HepG2 (cell line): ENCODE data around the gene HNRNPA1. TPM values are rescaled to one million over a fixed set of nuclear protein-coding genes. Genes with fewer than 3 reads are reported as not detected.

Source experiments
- DDIT3 ChIP-seq: sonication (generic); formaldehyde crosslinking; IDR thresholded peaks from 2 replicates; pipeline ENCODE4 v1.4.0; 2020; ENCODE audit warnings: mild to moderate bottlenecking, missing genetic modification reagents
- HOXA5 ChIP-seq: sonication (generic); formaldehyde crosslinking; IDR thresholded peaks from 2 replicates; pipeline ENCODE4 v1.4.0; 2020; ENCODE audit warnings: missing genetic modification reagents
- KDM5A ChIP-seq: fragments of 200-600 bp; sonication (generic); IDR thresholded peaks from 2 replicates; pipeline ENCODE4 v1.7.0; 2018; ENCODE audit warnings: antibody characterized with exemption, mild to moderate bottlenecking, low read length, borderline replicate concordance
- RARG ChIP-seq: sonication (generic); formaldehyde crosslinking; IDR thresholded peaks from 2 replicates; pipeline ENCODE4 v1.4.0; 2020; ENCODE audit warnings: low read depth, mild to moderate bottlenecking, missing genetic modification reagents
- SRSF4 ChIP-seq: fragments of 200-400 bp; formaldehyde crosslinking; IDR thresholded peaks from one replicate; pipeline ENCODE4 v1.6.1; 2018; ENCODE audit warnings: mild to moderate bottlenecking, low read depth, low read length, moderate library complexity; ENCODE audit not compliant: poor library complexity, severe bottlenecking
- TCF12 ChIP-seq, 2 experiments: fragments of 450-650 bp in 1 of 2; sonication (generic) in 1 of 2; formaldehyde crosslinking in 1 of 2; IDR thresholded peaks; 2 replicates each; pipeline versions ENCODE4 v1.6.1 to v1.8.0; 2017 to 2022; ENCODE audit warnings: antibody characterized with exemption in 1 of 2, mild to moderate bottlenecking in 1 of 2, missing genetic modification reagents in 1 of 2, moderate library complexity in 1 of 2
- U2AF1 ChIP-seq: fragments of 200-400 bp; formaldehyde crosslinking; optimal IDR thresholded peaks from 2 replicates; pipeline ENCODE3; 2017; ENCODE audit warnings: mild to moderate bottlenecking, low read depth, low read length
- ZNF138 ChIP-seq: sonication (generic); formaldehyde crosslinking; IDR thresholded peaks from 2 replicates; pipeline ENCODE4 v1.5.0; 2020; ENCODE audit warnings: mild to moderate bottlenecking, low read depth, missing genetic modification reagents
- ZNF343 ChIP-seq: sonication (generic); formaldehyde crosslinking; IDR thresholded peaks from 2 replicates; pipeline ENCODE4 v1.4.0; 2020; ENCODE audit warnings: mild to moderate bottlenecking, missing genetic modification reagents
- ZNF713 ChIP-seq: sonication (generic); formaldehyde crosslinking; IDR thresholded peaks from 2 replicates; pipeline ENCODE4 v1.4.0; 2020; ENCODE audit warnings: mild to moderate bottlenecking, missing genetic modification reagents
- ZNF841 ChIP-seq: sonication (generic); formaldehyde crosslinking; IDR thresholded peaks from 2 replicates; pipeline ENCODE4 v1.8.1; 2023; ENCODE audit warnings: missing genetic modification reagents, borderline replicate concordance
- polyA plus RNA-seq, 8 experiments: library from polyadenylated mRNA; depleted of rRNA in 3 of 8; stranded (reverse) in 7 of 8; unstranded in 1 of 8; fragments of >200 nt; fragmentation: Illumina TruSeq in 4 of 8; extraction: Trizol in 4 of 8; gene quantifications; 2 replicates each; pipeline versions ENCODE4 v1.2.1 to v1.2.3, GENCODE V29; 2011 to 2016; ENCODE audit warnings: low read depth in 4 of 8, missing spikeins in 1 of 8, mixed read lengths in 1 of 8; ENCODE audit not compliant: insufficient read depth in 1 of 8
- total RNA-seq, 5 experiments: library from RNA; depleted of rRNA; stranded (reverse); fragments of >200 nt; fragmentation: Illumina TruSeq; extraction: Trizol; gene quantifications; 2 replicates each; pipeline ENCODE4 v1.2.3, GENCODE V29; 2016; ENCODE audit warnings: low read depth in 1 of 5
- TF ChIP-seq, protein P1 (sequence below): sonication (generic); formaldehyde crosslinking; IDR thresholded peaks from 2 replicates; pipeline ENCODE4 v1.5.0; 2020; ENCODE audit warnings: mild to moderate bottlenecking, missing genetic modification reagents, moderate library complexity
- TF ChIP-seq, protein P2 (sequence below): sonication (generic); formaldehyde crosslinking; IDR thresholded peaks from 2 replicates; pipeline ENCODE4 v1.4.0; 2020; ENCODE audit warnings: missing genetic modification reagents; ENCODE audit errors: not compliant biosample characterization
- TF ChIP-seq, protein P3 (sequence below): sonication (generic); formaldehyde crosslinking; IDR thresholded peaks from 2 replicates; pipeline ENCODE4 v1.4.0; 2020; ENCODE audit warnings: missing genetic modification reagents
- TF ChIP-seq, protein P4 (sequence below): sonication (generic); formaldehyde crosslinking; IDR thresholded peaks from 2 replicates; pipeline ENCODE4 v1.5.0; 2020; ENCODE audit warnings: missing genetic modification reagents, mild to moderate bottlenecking, borderline replicate concordance
- TF ChIP-seq, protein P5 (sequence below): sonication (generic); formaldehyde crosslinking; IDR thresholded peaks from 2 replicates; pipeline ENCODE4 v1.8.0; 2022; ENCODE audit warnings: missing genetic modification reagents, mild to moderate bottlenecking, moderate library complexity, borderline replicate concordance

HNRNPA1 gene
- total and polyA plus RNA-seq, 2 of the 13 experiments (the other 11 are each of a cell fraction or from before 2014, with no cell fraction given): 535 to 1,820 TPM

DNA sequence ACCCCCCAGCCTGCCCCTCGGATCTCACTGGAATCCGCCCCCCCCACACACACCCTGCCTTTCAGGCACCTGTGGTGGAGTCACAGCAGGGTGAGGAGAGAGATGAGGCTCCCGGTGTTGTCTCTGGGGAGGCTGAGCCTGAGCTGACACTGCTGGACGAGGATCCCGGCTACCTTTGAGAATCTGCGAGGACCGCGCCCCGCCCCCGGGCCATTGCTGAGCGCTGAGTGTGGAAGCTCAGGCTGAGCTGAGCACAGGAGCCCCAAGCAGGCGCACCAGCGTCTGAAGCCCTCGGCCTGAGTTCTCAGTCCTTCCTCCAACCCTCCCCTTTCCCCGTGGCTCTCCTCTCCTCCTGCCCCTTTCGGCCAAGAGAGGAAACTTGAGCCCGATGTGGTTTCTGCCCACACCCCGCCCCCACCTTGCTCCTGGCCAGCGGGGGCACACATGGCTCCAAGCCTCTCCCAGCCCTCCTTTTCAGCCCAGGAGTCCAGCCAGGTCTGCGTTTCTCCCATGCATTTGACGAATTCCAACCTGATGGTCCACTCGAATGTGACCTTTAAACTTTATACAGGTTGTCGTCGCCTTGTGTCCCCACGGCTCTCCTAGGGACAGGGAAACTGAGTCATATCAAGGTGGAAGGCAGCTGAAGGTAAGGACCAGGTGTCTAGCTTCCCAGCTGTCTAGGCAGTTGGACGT, 20.4 kb downstream of the HNRNPA1 start, which contains the start of gene NFE2 (continued):
- TF ChIP-seq, protein P1, sequence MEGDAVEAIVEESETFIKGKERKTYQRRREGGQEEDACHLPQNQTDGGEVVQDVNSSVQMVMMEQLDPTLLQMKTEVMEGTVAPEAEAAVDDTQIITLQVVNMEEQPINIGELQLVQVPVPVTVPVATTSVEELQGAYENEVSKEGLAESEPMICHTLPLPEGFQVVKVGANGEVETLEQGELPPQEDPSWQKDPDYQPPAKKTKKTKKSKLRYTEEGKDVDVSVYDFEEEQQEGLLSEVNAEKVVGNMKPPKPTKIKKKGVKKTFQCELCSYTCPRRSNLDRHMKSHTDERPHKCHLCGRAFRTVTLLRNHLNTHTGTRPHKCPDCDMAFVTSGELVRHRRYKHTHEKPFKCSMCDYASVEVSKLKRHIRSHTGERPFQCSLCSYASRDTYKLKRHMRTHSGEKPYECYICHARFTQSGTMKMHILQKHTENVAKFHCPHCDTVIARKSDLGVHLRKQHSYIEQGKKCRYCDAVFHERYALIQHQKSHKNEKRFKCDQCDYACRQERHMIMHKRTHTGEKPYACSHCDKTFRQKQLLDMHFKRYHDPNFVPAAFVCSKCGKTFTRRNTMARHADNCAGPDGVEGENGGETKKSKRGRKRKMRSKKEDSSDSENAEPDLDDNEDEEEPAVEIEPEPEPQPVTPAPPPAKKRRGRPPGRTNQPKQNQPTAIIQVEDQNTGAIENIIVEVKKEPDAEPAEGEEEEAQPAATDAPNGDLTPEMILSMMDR (CRISPR knock-in tag): no peak; the same call in 1 of the 2 replicates
- TF ChIP-seq RARG (CRISPR knock-in tag) (no peak), KDM5A (no peak), DDIT3 (CRISPR knock-in tag) (no peak), ZNF138 (CRISPR knock-in tag) (no peak), SRSF4 (no peak), ZNF841 (CRISPR knock-in tag) (no peak), ZNF713 (CRISPR knock-in tag) (no peak), TCF12 (IDR thresholded peaks at IDR 0.05) (no peak), TCF12 (CRISPR knock-in tag; IDR thresholded peaks at IDR 0.05) (no peak), U2AF1 (no peak), ZNF343 (no peak), HOXA5 (CRISPR knock-in tag) (peak; percentile 9; the same call in 1 of the 2 replicates)
- TF ChIP-seq, protein P2, sequence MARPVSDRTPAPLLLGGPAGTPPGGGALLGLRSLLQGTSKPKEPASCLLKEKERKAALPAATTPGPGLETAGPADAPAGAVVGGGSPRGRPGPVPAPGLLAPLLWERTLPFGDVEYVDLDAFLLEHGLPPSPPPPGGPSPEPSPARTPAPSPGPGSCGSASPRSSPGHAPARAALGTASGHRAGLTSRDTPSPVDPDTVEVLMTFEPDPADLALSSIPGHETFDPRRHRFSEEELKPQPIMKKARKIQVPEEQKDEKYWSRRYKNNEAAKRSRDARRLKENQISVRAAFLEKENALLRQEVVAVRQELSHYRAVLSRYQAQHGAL (CRISPR knock-in tag): no peak
- TF ChIP-seq, protein P3, sequence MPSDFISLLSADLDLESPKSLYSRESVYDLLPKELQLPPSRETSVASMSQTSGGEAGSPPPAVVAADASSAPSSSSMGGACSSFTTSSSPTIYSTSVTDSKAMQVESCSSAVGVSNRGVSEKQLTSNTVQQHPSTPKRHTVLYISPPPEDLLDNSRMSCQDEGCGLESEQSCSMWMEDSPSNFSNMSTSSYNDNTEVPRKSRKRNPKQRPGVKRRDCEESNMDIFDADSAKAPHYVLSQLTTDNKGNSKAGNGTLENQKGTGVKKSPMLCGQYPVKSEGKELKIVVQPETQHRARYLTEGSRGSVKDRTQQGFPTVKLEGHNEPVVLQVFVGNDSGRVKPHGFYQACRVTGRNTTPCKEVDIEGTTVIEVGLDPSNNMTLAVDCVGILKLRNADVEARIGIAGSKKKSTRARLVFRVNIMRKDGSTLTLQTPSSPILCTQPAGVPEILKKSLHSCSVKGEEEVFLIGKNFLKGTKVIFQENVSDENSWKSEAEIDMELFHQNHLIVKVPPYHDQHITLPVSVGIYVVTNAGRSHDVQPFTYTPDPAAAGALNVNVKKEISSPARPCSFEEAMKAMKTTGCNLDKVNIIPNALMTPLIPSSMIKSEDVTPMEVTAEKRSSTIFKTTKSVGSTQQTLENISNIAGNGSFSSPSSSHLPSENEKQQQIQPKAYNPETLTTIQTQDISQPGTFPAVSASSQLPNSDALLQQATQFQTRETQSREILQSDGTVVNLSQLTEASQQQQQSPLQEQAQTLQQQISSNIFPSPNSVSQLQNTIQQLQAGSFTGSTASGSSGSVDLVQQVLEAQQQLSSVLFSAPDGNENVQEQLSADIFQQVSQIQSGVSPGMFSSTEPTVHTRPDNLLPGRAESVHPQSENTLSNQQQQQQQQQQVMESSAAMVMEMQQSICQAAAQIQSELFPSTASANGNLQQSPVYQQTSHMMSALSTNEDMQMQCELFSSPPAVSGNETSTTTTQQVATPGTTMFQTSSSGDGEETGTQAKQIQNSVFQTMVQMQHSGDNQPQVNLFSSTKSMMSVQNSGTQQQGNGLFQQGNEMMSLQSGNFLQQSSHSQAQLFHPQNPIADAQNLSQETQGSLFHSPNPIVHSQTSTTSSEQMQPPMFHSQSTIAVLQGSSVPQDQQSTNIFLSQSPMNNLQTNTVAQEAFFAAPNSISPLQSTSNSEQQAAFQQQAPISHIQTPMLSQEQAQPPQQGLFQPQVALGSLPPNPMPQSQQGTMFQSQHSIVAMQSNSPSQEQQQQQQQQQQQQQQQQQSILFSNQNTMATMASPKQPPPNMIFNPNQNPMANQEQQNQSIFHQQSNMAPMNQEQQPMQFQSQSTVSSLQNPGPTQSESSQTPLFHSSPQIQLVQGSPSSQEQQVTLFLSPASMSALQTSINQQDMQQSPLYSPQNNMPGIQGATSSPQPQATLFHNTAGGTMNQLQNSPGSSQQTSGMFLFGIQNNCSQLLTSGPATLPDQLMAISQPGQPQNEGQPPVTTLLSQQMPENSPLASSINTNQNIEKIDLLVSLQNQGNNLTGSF (CRISPR knock-in tag): no peak
- TF ChIP-seq, protein P4, sequence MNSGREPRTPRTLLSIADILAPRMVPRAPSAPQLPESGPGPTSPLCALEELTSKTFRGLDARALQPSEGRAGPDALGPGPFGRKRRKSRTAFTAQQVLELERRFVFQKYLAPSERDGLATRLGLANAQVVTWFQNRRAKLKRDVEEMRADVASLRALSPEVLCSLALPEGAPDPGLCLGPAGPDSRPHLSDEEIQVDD (CRISPR knock-in tag): no peak
- TF ChIP-seq, protein P5, sequence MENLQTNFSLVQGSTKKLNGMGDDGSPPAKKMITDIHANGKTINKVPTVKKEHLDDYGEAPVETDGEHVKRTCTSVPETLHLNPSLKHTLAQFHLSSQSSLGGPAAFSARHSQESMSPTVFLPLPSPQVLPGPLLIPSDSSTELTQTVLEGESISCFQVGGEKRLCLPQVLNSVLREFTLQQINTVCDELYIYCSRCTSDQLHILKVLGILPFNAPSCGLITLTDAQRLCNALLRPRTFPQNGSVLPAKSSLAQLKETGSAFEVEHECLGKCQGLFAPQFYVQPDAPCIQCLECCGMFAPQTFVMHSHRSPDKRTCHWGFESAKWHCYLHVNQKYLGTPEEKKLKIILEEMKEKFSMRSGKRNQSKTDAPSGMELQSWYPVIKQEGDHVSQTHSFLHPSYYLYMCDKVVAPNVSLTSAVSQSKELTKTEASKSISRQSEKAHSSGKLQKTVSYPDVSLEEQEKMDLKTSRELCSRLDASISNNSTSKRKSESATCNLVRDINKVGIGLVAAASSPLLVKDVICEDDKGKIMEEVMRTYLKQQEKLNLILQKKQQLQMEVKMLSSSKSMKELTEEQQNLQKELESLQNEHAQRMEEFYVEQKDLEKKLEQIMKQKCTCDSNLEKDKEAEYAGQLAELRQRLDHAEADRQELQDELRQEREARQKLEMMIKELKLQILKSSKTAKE: no peak
